GM18867 (cell line): ENCODE measurements around the gene MAP3K19.
"Not testable (repeated sequence)": the region's sequence is repeated elsewhere in the genome, so short reads cannot be mapped to it uniquely, and the experiment has no call there.

Experiments
- ATAC-seq: cut with Tn5 transposase; IDR thresholded peaks from one replicate; pipeline ENCODE4 v1.9.1; 2021; ENCODE audit warnings: mild to moderate bottlenecking, moderate library complexity; ENCODE audit not compliant: unreplicated experiment

Gene MAP3K19

DNA sequence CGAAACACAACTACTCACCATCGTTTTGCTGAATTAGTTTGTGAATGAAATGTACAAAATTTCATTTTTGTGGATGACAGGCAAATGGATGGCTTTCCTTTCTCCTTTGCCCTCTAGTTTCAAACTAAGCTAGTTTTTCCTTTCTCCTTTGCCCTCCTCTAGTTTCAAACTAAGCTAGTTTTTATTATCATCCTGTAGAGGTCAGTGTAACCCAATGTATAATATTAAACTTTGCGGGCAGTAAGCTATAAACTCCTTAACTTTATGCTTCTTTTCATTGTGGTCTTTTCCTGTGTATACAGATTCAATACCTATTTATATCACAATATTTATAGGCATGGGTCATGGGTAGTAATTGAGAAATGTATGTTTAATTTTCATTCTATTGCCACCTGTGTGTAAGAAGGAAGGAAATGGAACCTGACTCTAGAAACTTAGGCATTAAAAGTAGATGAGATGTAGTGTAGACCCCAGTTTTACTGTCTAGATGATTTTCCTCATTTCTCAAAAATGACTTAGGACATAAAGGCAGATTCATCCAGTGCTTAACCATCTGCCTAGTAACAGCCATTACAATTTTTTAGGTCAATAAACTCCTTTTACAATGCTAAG lies 58.1 kb downstream of the MAP3K19 start:
- ATAC-seq, result no peak

DNA sequence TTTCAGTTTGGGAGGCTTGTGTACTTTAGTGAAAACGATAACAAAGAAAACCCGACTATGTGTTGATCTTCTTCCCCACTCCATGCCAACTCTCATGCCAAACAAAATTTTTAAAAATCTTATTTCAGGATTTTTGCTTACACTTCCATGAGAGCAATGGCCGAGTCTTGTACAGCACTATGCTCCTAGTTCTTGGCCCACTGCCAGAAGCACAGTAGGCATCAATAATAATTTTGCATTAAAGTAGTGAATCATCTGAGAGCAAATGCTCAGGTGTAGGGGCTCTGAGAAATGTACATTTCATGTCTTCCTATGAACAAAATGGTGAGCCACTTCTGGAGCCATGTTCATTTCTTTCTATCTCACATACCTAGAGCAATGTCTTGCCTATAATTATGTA lies 62.2 kb downstream of the MAP3K19 start:
- no peak for ATAC-seq

DNA sequence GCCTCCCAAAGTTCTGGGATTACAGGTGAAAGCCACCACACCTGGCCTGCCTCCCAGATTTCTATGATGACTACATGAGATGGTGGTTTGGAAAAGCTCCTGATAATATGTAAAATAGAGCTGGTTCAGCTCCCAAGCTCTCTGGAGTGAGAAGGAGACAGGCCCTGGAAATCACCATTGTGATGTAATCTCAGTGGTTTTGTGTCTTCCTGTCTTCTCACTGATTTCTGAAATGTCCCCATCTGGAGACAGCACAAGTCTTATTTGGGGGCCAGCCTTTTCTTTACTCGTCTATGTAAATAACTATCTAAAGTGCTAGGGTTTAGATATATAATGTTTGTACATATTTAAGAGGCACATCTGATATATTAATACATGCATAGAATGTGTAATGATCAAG lies 64.6 kb downstream of the MAP3K19 start:
- ATAC-seq, result no peak

DNA sequence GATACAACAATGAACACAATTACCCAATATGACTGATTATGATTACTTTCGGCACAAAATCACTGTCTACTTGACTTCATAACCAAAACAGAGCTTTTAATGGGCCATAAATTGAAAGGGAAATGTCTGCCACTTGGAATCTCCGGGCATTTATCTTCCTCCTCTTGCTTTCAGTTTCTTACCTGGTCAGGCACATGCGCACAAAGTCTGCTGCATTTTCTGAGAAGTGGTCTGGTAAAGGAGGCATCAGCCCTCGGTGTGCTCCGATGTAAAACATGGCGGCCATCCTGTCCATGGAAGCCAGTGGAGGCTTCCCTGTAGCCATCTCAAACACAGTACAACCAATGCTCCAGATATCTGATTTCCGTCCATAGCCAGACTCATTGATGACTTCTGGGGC lies 66.6 kb downstream of the MAP3K19 start:
- no peak for ATAC-seq

DNA sequence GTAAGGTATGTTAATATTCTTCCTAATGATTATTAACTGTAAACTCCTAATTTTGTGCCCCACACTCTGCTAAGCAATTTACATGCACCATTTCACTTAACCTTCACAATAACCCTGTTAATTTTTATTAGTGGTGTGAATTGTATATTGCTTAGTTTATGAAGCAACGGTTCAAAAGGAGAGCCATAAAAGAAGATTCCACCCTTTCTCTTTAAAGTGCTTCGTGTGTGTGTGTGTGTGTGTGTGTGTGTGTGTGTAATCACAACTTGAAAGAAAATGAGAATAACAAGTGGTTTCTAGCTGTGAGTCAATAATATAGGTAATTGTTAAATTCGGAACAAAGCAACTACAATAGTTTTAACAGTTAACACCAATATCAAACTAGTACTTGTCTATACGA lies 68.0 kb downstream of the MAP3K19 start:
- no peak for ATAC-seq

DNA sequence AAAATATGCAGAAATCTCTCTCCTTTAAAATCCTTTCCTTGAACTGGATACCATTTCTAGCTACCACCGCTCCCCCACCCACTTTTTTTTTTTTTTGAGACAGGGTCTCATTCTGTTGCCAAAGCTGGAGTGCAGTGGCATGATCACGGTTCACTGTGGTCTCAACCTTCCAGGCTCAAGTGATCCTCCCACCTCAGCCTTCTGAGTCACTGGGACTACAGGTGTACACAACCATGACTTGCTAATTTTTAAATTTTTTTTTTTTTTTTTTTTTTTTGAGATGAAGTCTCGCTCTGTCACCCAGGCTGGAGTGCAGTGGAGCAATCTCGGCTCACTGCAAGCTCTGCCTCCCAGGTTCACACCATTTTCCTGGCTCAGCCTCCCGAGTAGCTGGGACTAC lies 70.1 kb downstream of the MAP3K19 start:
- not testable (repeated sequence) for ATAC-seq

DNA sequence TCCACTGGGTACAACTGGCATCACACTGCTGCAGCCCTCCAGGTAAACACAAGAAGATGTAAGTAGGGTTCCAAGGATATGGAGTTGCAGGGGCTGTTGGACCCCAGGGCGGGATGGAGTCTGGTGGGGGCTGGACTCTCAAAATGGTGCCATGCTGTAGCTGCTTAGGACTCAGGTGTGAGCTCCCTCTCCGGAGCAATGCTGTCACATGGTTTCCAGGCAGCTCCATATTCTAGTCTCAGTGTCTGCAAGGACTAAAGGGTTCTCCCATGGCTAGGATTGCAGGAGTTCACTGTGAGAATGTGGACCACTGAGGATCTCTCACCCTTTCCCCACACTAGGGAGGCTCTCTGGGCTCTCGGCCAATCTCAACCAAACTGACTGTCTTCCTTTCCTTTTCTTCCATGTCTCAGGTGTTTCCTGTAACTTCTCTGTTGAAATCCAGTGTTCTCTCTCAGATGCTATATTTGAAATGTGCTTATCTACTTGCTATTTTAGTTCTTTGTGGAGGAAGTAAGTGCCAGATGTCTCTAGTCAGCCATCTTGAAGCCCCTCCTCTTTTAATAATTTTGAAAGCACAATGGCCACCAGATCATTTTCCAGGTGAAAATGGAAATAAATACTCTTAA lies 71.1 kb downstream of the MAP3K19 start:
- no peak for ATAC-seq

DNA sequence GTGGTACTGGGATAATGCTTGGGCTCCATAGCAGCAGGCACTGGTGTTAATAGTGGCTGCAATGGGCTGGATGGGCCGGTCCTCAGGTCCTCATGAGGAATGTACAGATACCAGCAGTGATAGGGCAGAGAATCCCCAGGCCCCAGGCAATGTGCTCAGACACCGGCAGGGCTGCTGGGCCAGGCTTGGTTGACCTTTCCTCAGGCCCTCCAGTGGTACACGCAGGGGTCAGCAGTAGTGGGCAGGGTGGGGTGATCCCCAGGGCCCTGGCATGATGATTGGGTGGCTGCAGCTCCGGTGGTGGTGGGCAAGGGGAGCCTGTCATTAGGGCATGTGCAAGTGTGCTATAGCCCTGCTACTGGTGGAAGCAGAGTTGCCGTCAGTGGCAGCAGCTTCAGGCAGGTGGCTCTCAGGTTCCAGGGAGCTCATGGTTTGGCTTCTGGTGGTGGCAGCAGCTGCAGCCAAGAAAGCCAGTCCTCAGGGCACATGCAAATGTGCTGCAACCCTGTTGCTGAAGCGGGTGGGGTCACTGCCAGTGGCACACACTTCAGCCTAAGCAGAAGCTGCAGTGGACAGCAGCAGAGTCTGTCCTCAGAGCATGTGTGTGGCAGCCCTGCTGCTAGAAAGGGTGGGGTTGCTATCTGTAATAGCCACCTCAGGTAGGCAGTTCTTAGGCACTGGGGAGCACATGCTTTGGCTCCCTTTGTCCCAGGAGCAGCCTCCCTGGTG lies 71.8 kb downstream of the MAP3K19 start:
- no peak for ATAC-seq

DNA sequence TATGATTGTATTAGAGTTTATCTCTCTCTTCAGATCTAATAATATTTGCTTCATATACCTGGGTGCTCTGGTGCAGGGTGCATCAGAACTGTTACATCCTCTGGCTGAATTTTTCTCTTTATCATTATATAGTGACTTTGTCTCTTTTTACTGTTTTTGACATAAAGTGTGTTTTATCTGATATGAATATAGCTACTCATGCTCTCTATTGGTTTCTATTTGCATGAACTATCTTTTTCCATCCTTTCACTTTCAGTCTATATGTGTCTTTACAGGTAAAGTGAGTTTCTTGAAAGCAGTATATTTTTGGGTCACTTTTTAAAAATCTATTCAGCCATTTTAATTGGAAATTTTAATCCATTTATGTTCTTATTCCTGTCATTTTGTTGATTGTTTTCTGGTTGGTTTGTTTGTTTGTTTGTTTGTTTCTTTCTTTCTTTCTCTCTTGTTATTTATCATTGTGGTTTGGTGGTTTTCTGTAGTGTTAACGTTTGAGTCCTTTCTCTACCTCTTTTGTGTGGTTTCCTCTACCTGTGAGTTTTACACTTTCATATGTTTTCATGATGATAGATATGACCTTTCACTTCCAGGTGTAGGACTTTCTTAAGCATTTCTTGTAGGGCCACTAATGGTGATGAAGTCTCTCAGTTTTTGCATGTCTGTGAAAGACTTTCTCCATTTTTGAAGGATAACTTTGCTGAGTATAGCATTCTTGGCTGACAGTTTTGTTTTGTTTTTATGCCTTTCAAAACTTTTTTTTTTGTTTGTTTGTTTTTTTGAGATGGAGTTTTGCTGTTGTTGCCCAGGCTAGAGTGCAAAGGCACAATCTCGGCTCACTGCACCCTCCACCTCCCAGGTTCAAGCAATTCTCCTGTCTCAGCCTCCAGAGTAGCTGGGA lies 73.8 kb downstream of the MAP3K19 start:
- peak; percentile 56 for ATAC-seq

DNA sequence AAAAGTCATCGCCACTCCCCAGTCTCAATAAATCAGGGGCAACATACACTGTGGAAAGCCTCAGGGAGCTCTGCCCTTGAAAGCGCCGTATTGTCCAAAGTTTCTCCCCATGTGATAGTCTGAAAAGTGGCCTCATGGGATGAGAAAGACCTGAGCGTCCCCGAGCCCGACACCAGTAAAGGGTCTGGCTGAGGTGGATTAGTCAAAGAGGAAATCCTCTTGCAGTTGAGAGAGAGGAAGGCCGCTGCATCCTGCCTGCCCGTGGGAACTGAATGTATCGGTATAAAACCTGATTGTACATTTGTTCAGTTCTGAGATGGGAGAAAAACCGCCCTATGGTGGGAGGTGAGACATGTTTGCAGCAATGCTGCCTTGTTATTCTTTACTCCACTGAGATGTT lies 80.1 kb downstream of the MAP3K19 start:
- not testable (repeated sequence) for ATAC-seq

DNA sequence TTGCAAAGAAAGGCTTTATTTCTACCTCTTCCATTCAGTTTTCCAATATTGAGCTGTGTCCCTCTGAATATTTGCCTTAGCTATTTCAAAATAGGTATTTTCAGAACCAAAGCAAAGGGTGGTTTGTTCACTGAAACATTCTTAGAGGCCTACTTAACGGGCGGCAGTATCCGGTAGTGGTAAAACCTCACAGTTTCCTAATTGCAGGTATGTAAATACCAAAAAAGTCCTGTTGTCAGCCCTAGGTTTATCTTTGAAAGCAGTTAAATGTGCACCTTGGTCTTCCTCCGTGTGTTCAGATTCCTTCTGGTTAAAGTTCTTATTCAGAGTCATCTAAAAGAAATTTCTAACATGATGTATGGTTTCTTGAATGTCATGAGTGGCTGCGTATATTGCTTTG lies 89.8 kb downstream of the MAP3K19 start:
- no peak for ATAC-seq

DNA sequence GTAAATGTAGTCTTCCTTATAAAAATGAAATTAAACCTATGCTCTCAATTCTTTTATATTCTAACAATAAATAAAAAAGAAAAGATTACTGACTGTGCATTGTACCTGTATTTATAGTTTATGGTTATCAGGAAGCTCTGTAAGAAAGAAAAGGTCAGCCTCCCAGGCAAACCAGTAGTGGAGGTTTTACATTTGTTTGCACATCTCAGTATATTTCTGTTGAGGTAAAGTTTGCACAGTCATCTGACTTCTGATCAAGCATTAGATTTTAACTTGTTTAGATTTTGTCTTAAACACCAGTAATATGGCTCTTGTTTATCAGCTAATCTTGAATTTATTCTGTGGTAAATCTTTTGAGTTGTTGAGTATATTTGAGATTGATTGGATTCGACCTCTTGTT lies 91.5 kb downstream of the MAP3K19 start:
- ATAC-seq, result no peak

DNA sequence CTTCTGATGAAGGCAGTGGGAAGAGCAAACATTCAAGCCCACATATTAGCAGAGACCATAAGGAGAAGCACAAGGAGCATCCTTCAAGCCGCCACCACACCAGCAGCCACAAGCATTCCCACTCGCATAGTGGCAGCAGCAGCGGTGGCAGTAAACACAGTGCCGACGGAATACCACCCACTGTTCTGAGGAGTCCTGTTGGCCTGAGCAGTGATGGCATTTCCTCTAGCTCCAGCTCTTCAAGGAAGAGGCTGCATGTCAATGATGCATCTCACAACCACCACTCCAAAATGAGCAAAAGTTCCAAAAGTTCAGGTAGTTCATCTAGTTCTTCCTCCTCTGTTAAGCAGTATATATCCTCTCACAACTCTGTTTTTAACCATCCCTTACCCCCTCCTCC lies 93.2 kb downstream of the MAP3K19 start:
- ATAC-seq, result no peak

DNA sequence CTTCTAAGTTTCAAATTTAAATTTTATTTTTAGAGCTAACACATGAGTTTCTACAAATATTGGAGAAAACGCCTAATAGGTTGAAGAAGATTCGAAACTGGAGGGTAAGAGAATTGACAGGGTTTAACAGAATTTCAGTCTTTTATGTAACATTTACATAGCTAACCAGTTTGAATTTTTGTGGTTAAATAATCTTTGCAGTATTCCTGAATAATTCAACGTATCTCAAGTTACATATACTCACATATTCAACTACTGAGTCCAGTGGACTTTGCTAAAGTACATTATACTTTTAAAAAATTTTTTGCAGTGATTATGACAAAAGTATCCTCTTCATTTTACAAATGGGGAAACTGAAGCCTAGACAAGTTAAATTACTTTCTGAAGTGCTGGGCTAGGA lies 94.6 kb downstream of the MAP3K19 start:
- no peak for ATAC-seq

DNA sequence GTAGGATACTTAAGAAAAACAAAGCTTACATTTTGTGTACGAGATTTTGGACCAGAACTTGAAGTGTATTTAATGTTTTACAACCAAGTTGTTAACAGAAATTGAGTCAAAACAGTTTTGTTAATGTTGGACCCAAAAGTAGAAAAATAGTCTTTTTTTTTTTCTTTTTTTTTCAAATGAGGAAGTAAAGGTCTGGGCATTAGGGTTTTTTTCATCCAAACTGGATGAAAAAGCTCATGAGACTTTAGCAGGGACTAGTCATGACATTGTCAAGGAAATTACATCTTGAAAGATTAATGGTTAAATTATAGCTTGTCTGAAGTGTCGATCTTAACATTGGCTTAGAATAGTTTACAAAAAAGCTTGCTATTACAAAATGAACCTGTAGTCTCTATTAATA lies 96.4 kb downstream of the MAP3K19 start:
- no peak for ATAC-seq

DNA sequence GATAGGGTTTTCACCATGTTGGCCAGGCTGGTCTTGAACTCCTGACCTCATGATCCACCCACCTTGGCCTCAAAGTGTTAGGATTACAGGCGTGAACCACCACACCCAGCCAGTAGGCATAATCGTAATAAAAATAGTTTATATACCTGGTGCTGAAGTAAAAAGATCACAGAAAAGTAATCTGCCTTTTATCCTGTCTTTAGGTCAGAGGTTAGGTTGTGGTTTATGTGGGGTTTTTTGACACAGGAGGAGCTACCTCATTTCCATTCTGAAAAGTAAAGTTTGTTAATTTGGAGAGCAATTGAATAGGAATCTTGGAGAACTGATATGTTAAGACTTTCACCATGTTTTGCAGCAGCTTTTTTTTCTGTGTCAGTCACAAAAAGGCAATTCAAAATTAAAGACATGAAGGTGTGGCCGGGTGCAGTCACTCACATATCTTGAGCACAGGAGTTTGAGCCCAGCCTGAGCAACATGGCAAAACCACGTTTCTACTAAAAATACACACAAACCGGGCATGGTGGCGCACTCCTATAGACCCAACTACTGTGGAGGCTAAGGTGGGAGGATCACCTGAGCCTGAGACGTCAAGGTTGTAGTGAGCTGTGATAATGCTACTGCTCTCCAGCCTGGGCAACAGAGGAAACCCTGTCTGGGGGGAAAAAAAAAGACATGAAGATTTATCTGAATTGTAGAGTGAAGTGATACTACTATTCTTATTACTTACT lies 97.1 kb downstream of the MAP3K19 start:
- ATAC-seq, result no peak

DNA sequence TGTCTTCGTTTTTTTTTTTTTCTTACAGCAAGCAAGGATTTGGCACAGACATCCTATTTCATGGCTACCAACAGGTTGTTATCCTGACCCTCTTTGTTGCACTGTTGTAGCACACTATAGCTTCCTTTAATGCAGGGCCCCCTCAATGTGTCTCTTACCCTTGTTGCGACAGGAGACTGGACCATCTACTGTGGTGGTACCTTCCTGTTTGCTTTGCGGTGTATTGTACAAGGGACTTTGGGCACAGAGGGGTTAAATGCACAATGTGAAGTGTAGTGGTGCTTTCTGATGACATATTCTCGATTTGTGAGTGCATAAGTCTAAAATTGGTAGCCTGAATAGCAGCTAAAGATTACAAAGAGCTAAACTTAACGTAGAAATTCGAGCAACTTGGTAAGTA lies 101.2 kb downstream of the MAP3K19 start:
- no peak for ATAC-seq

DNA sequence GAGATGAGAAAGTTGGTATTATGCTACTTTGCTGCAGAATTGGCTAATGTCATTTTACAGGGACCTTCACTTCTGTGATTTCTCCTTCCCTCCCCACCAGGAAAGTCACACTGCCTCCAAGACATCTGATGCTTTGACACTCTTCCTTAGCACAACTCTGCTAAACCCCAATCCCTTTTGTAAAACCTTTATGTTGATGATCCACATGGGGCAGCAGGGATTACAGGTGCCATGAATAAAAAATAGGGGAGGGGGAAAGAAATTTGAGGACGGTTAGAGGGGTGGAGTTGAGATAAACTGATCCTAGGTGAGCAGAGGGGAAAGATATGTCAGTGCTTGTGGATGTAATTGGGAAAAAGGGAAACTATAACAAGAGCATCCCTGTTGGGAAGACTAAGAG lies 102.3 kb downstream of the MAP3K19 start:
- ATAC-seq, result no peak

DNA sequence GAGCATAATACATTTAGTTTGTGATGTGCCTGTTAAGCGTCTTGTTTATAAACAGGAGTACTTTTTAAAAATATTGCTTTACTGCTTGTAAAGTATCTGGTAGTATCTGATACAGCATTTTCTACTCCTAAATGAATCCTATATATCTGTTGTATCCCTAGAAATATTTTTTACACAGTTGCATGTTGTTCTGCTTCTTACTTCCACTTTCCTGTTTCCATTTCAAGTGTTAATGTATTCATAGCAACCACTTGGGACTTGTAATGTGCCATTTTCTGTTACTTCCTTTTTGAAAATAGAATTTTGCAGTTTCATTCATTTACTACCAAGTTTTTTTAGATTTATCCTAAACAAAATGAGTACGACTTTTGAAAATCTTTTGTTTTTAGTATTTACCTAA lies 103.7 kb downstream of the MAP3K19 start:
- peak; percentile 82 for ATAC-seq

DNA sequence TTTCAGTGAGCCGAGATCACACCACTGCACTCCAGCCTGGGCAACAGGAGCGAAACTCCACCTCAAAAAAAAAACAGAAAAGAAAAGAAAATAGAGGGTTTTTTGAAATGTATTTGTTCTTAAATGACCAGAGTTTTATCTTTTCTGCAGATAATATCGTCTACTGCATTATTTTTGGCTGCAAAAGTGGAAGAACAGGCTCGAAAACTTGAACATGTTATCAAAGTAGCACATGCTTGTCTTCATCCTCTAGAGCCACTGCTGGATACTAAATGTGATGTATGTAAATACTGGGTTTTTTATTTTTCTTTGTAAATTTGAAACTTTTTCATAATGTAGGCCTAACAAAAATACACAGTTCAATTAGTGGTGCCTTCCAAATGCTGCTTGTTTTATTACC lies 110.6 kb downstream of the MAP3K19 start:
- no peak for ATAC-seq

DNA sequence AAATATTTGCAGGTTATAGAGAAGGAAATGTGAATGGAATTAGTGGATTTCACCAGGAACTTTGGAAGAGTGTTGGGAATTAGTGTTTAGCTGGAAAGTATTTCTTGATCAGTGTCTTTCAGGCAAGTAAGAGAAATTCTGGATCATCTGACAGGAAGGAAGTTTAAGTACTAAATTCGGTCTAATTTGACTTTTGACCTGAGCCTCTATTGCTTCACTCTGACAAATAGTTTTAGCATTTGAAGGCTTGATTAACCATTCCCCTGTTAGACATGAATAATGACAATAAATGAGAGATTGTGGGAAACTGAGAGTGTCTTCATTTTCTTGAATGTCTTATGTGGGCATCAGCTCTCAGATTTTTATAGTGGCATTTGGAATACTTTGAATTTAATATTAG lies 112.6 kb downstream of the MAP3K19 start:
- no peak for ATAC-seq
